Stimulated activated CD8-positive, alpha-beta memory T cell treated with anti-CD3 and anti-CD28 coated beads, Interleukin-15, amount 100 ng/mL, for 4 hours (primary cell): ENCODE results near the gene BTBD16.

ENCODE experiments used
- DNase-seq, 2 donors: peaks; one replicate each; pipeline ENCODE4 v3.0.0-alpha.2; 2020; ENCODE audit warnings: low read depth in 2 of 2

BTBD16 gene

GRCh38 chr10:122343135-122343800, 72.2 kb downstream of the BTBD16 start:
- no peak for DNase-seq

- DNase-seq = no peak
These were observed 72.8 kb downstream of the BTBD16 start for GRCh38 chr10:122343936-122344335.

GRCh38 chr10:122344741-122345258, 73.7 kb downstream of the BTBD16 start:
- DNase-seq = no peak

GRCh38 chr10:122346326-122346950, 75.3 kb downstream of the BTBD16 start:
- no peak for DNase-seq

GRCh38 chr10:122347170-122347841, 76.2 kb downstream of the BTBD16 start:
- DNase-seq = no peak

GRCh38 chr10:122348512-122348911, 77.4 kb downstream of the BTBD16 start:
- no peak for DNase-seq

- DNase-seq = no peak
These were observed 77.9 kb downstream of the BTBD16 start for GRCh38 chr10:122348935-122349361.

GRCh38 chr10:122349758-122350369, 78.8 kb downstream of the BTBD16 start:
- DNase-seq = no peak

GRCh38 chr10:122350893-122351292, 79.8 kb downstream of the BTBD16 start:
- no peak for DNase-seq

GRCh38 chr10:122352817-122353525, 81.9 kb downstream of the BTBD16 start:
- no peak for DNase-seq

GRCh38 chr10:122354383-122354782, 83.3 kb downstream of the BTBD16 start:
- DNase-seq = no peak

- no peak for DNase-seq
These were observed 86.6 kb downstream of the BTBD16 start for GRCh38 chr10:122357685-122358084.

GRCh38 chr10:122359621-122360020, 88.5 kb downstream of the BTBD16 start:
- DNase-seq = no peak

GRCh38 chr10:122361046-122361445, 90.0 kb downstream of the BTBD16 start:
- no peak for DNase-seq

- DNase-seq = no peak
These were observed 91.0 kb downstream of the BTBD16 start for GRCh38 chr10:122362031-122362592.

GRCh38 chr10:122362621-122363020, 91.5 kb downstream of the BTBD16 start:
- DNase-seq = no peak

- DNase-seq = no peak
These were observed 92.2 kb downstream of the BTBD16 start for GRCh38 chr10:122363311-122363710.

GRCh38 chr10:122363722-122364463, 92.8 kb downstream of the BTBD16 start:
- DNase-seq = no peak

GRCh38 chr10:122368502-122369254, 97.6 kb downstream of the BTBD16 start:
- DNase-seq = no peak

- no peak for DNase-seq
These were observed 102.0 kb downstream of the BTBD16 start for GRCh38 chr10:122373108-122373507.
